SK-N-SH (cell line): ENCODE results near the gene TSG101.

Experiments
- CTCF ChIP-seq: fragments of 200-600 bp; sonication (generic); IDR thresholded peaks from 2 replicates; pipeline ENCODE4 v1.6.1; 2017; ENCODE audit warnings: antibody characterized with exemption, mild to moderate bottlenecking, moderate library complexity
- EP300 ChIP-seq, 2 experiments: IDR thresholded peaks; 2 replicates each; pipeline versions ENCODE4 v1.4.0 to v1.6.1; 2012; ENCODE audit warnings: borderline replicate concordance in 1 of 2, low read depth in 1 of 2, low read length in 1 of 2
- IRF3 ChIP-seq: fragments of 150-350 bp; IDR thresholded peaks from 2 replicates; pipeline ENCODE4 v1.6.1; 2016; ENCODE audit warnings: mild to moderate bottlenecking, low read depth, low read length
- JUND ChIP-seq: IDR thresholded peaks from 2 replicates; pipeline ENCODE4 v1.4.0; 2012
- POLR2AphosphoS5 ChIP-seq: IDR thresholded peaks from 2 replicates; pipeline ENCODE4 v1.6.1; 2012; ENCODE audit warnings: low read depth, low read length

GRCh38 chr11:18536209-18536608 is 9.5 kb upstream of the TSG101 start:
- TF ChIP-seq EP300 (IDR thresholded peaks at IDR 0.05; ENCODE audit: borderline replicate concordance in 1 of 2, low read depth in 1 of 2, low read length in 1 of 2), result no peak
- no peak for TF ChIP-seq POLR2AphosphoS5
- no peak for TF ChIP-seq CTCF
- no peak for TF ChIP-seq JUND
- no peak for TF ChIP-seq IRF3
